ENCODE measurements around the gene ACD.

ACD gene

GRCh38 chr16:67675999-67676398 lies 15.9 kb upstream of the ACD start:
- no peak for DNase-seq (ENCODE audit: low read depth)
- H3K4me3 ChIP-seq (ENCODE audit: low read length), result no peak overlapping the region
- no peak for TF ChIP-seq CTCF (IDR thresholded peaks at IDR 0.05; ENCODE audit: insufficient read depth, low read depth, low read length, missing control alignments)

GRCh38 chr16:67675579-67675935 lies 15.5 kb upstream of the ACD start:
- no peak for TF ChIP-seq CTCF (IDR thresholded peaks at IDR 0.05; ENCODE audit: insufficient read depth, low read depth, low read length, missing control alignments)
- DNase-seq (ENCODE audit: low read depth), result no peak
- H3K4me3 ChIP-seq (ENCODE audit: low read length), result no peak overlapping the region

- DNase-seq (ENCODE audit: low read depth), result no peak
- no peak overlapping the region for H3K4me3 ChIP-seq (ENCODE audit: low read length)
- TF ChIP-seq CTCF (IDR thresholded peaks at IDR 0.05; ENCODE audit: insufficient read depth, low read depth, low read length, missing control alignments), result no peak
Measured at GRCh38 chr16:67674851-67675578, 15.0 kb upstream of the ACD start.

- H3K4me3 ChIP-seq (ENCODE audit: low read length), result no peak overlapping the region
- TF ChIP-seq CTCF (IDR thresholded peaks at IDR 0.05; ENCODE audit: insufficient read depth, low read depth, low read length, missing control alignments), result no peak
- no peak for DNase-seq (ENCODE audit: low read depth)
Measured at GRCh38 chr16:67673712-67674580, 13.9 kb upstream of the ACD start.

GRCh38 chr16:67672739-67673662 lies 12.9 kb upstream of the ACD start:
- TF ChIP-seq CTCF (IDR thresholded peaks at IDR 0.05; ENCODE audit: insufficient read depth, low read depth, low read length, missing control alignments), result peak; percentile 91

GRCh38 chr16:67672306-67672705 lies 12.2 kb upstream of the ACD start:
- no peak for TF ChIP-seq CTCF (IDR thresholded peaks at IDR 0.05; ENCODE audit: insufficient read depth, low read depth, low read length, missing control alignments)
- DNase-seq (ENCODE audit: low read depth), result no peak
- no peak overlapping the region for H3K4me3 ChIP-seq (ENCODE audit: low read length)

More at GRCh38 chr16:67672739-67673662, 12.9 kb upstream of the ACD start:
- no peak overlapping the region for H3K4me3 ChIP-seq (ENCODE audit: low read length)
- DNase-seq (ENCODE audit: low read depth), result peak; percentile 64
